Measurements from ENCODE around the gene AGPAT4. TPM values are rescaled to one million over a fixed set of nuclear protein-coding genes. Genes with fewer than 3 reads are reported as not detected.

The AGPAT4 gene
- total and polyA plus RNA-seq, 2 of the 13 experiments (the other 11 are each of a cell fraction or from before 2014, with no cell fraction given) = 0.07 to 0.13 TPM

DNA sequence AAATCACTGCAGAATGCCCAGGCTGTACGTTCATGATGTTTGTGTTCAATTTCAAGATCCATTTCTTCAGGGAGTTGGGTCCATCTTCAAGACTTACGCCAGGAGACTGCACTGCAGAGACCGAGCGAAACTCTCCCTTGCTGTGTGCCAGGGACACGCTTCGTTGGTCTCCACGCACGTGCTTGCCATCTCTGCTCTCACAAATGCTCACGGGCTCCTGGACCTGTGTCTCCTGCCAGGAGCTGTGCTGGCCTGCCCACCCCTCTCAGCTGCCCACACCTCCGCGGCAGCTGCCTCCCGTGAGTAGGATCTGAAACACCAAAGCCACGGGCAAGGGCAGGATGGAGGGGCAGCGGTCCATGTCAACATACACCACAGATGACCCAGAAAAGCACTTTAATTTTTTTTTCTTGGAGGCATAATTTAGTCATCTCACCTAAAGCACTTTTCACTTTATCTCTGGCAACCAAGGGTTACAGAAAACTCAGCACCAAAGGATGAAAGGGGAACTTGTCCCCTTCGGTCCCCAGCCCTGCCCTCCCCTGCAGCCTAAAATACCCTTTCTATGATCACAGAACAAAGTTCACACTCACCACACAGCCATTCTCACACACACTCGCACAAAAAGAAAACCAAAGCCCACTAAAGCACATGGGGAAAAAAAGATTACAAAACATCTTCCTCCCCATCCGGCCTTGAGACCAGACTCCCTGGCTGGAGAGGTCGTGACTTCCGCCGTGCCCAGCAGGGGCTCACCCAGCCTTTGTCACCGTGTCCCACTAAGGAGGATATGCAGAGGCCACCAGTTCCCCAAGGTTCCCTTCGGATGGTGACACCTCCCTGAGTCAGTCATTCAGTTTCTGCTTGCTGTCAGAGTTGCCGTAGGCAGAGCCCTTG lies 137.9 kb downstream of the AGPAT4 start (continued):
- TF ChIP-seq ZNF510 (CRISPR knock-in tag; IDR thresholded peaks at IDR 0.05; ENCODE audit: low read depth) = no peak
- TF ChIP-seq, protein P1, sequence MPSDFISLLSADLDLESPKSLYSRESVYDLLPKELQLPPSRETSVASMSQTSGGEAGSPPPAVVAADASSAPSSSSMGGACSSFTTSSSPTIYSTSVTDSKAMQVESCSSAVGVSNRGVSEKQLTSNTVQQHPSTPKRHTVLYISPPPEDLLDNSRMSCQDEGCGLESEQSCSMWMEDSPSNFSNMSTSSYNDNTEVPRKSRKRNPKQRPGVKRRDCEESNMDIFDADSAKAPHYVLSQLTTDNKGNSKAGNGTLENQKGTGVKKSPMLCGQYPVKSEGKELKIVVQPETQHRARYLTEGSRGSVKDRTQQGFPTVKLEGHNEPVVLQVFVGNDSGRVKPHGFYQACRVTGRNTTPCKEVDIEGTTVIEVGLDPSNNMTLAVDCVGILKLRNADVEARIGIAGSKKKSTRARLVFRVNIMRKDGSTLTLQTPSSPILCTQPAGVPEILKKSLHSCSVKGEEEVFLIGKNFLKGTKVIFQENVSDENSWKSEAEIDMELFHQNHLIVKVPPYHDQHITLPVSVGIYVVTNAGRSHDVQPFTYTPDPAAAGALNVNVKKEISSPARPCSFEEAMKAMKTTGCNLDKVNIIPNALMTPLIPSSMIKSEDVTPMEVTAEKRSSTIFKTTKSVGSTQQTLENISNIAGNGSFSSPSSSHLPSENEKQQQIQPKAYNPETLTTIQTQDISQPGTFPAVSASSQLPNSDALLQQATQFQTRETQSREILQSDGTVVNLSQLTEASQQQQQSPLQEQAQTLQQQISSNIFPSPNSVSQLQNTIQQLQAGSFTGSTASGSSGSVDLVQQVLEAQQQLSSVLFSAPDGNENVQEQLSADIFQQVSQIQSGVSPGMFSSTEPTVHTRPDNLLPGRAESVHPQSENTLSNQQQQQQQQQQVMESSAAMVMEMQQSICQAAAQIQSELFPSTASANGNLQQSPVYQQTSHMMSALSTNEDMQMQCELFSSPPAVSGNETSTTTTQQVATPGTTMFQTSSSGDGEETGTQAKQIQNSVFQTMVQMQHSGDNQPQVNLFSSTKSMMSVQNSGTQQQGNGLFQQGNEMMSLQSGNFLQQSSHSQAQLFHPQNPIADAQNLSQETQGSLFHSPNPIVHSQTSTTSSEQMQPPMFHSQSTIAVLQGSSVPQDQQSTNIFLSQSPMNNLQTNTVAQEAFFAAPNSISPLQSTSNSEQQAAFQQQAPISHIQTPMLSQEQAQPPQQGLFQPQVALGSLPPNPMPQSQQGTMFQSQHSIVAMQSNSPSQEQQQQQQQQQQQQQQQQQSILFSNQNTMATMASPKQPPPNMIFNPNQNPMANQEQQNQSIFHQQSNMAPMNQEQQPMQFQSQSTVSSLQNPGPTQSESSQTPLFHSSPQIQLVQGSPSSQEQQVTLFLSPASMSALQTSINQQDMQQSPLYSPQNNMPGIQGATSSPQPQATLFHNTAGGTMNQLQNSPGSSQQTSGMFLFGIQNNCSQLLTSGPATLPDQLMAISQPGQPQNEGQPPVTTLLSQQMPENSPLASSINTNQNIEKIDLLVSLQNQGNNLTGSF (CRISPR knock-in tag; IDR thresholded peaks at IDR 0.05) = no peak
- no peak for TF ChIP-seq ATAD3A (CRISPR knock-in tag; IDR thresholded peaks at IDR 0.05)
- peak; percentile 59; the same call in 1 of the 2 replicates for TF ChIP-seq BCL6 (CRISPR knock-in tag; IDR thresholded peaks at IDR 0.05)
- TF ChIP-seq RFX1 (IDR thresholded peaks at IDR 0.05) = no peak
- no peak; the same call in 1 of the 2 replicates for TF ChIP-seq ZNF605 (CRISPR knock-in tag; IDR thresholded peaks at IDR 0.05)
- TF ChIP-seq EP300 (IDR thresholded peaks at IDR 0.05; ENCODE audit: low read depth in 2 of 2, low read length in 2 of 2) = 0 out of 4 replicates have a peak, but pooled peaks of 1 of the 2 experiments have one; percentile 36
- no peak for TF ChIP-seq EP300 (CRISPR knock-in tag; IDR thresholded peaks at IDR 0.05; ENCODE audit: borderline replicate concordance)
- TF ChIP-seq ZNF501 (CRISPR knock-in tag; IDR thresholded peaks at IDR 0.05) = no peak
- no peak for TF ChIP-seq ZBTB20 (CRISPR knock-in tag; IDR thresholded peaks at IDR 0.05; ENCODE audit: borderline replicate concordance, low read depth)
- TF ChIP-seq HNRNPUL1 (IDR thresholded peaks at IDR 0.05; ENCODE audit: low read depth, low read length) = no peak
- no peak for TF ChIP-seq MBD4 (IDR thresholded peaks at IDR 0.05; ENCODE audit: borderline replicate concordance, low read length)
- no peak for TF ChIP-seq RAD51 (IDR thresholded peaks at IDR 0.05; ENCODE audit: borderline replicate concordance)
- TF ChIP-seq, protein P2, sequence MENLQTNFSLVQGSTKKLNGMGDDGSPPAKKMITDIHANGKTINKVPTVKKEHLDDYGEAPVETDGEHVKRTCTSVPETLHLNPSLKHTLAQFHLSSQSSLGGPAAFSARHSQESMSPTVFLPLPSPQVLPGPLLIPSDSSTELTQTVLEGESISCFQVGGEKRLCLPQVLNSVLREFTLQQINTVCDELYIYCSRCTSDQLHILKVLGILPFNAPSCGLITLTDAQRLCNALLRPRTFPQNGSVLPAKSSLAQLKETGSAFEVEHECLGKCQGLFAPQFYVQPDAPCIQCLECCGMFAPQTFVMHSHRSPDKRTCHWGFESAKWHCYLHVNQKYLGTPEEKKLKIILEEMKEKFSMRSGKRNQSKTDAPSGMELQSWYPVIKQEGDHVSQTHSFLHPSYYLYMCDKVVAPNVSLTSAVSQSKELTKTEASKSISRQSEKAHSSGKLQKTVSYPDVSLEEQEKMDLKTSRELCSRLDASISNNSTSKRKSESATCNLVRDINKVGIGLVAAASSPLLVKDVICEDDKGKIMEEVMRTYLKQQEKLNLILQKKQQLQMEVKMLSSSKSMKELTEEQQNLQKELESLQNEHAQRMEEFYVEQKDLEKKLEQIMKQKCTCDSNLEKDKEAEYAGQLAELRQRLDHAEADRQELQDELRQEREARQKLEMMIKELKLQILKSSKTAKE (CRISPR knock-in tag; IDR thresholded peaks at IDR 0.05; ENCODE audit: borderline replicate concordance) = no peak
- TF ChIP-seq KDM5B (CRISPR knock-in tag; IDR thresholded peaks at IDR 0.05; ENCODE audit: borderline replicate concordance) = no peak
- TF ChIP-seq ZNF598 (CRISPR knock-in tag; IDR thresholded peaks at IDR 0.05; ENCODE audit: borderline replicate concordance) = no peak
- TF ChIP-seq YY1 (IDR thresholded peaks at IDR 0.05; ENCODE audit: insufficient read depth, insufficient replicate concordance, low read depth, low read length) = peak; percentile 19
- no peak for TF ChIP-seq ZNF781 (CRISPR knock-in tag; IDR thresholded peaks at IDR 0.05; ENCODE audit: borderline replicate concordance, not compliant biosample characterization)
- TF ChIP-seq SKI (IDR thresholded peaks at IDR 0.05; ENCODE audit: partially characterized antibody) = no peak
- no peak for TF ChIP-seq SIX4 (CRISPR knock-in tag; IDR thresholded peaks at IDR 0.05)
- TF ChIP-seq E2F1 (CRISPR knock-in tag; IDR thresholded peaks at IDR 0.05) = no peak

Data from HepG2 (cell line).